DOHH2 (cell line): ENCODE data around the gene SLC37A1.

Source experiments
- H3F3A ChIP-seq: fragments of 200-600 bp; sonication (generic), shearing (Covaris generic); 2 replicates; pipeline ENCODE4 v1.6.0; 2016; ENCODE audit warnings: antibody characterized with exemption, mild to moderate bottlenecking; ENCODE audit not compliant: control insufficient read depth, insufficient read depth
- H3K27ac ChIP-seq: fragments of 200-600 bp; sonication (generic); 2 replicates; pipeline ENCODE4 v1.5.1; 2014; ENCODE audit warnings: low read depth, mild to moderate bottlenecking, low read length, moderate library complexity
- H3K27me3 ChIP-seq: fragments of 200-600 bp; sonication (generic); 2 replicates; pipeline ENCODE4 v1.6.1; 2014; ENCODE audit warnings: mild to moderate bottlenecking, low read length, mixed read lengths; ENCODE audit not compliant: control insufficient read depth
- H3K36me3 ChIP-seq: fragments of 200-600 bp; sonication (generic); 2 replicates; pipeline ENCODE4 v1.6.1; 2014; ENCODE audit warnings: mild to moderate bottlenecking, low read length, moderate library complexity, mixed read lengths; ENCODE audit not compliant: control insufficient read depth
- H3K4me1 ChIP-seq: fragments of 200-600 bp; sonication (generic); 2 replicates; pipeline ENCODE4 v1.6.1; 2014; ENCODE audit warnings: mild to moderate bottlenecking, low read length, mixed read lengths; ENCODE audit not compliant: control insufficient read depth
- H3K4me2 ChIP-seq: fragments of 200-600 bp; sonication (generic); 2 replicates; pipeline ENCODE4 v1.6.0; 2014; ENCODE audit warnings: mild to moderate bottlenecking, low read length, moderate library complexity
- H3K4me3 ChIP-seq: fragments of 200-600 bp; sonication (generic); 2 replicates; pipeline ENCODE4 v1.5.1; 2014; ENCODE audit warnings: mild to moderate bottlenecking, low read length, mixed read lengths
- H3K79me2 ChIP-seq: fragments of 200-600 bp; sonication (generic); 2 replicates; pipeline ENCODE4 v1.6.1; 2014; ENCODE audit warnings: mild to moderate bottlenecking, low read length, mixed read lengths; ENCODE audit not compliant: control insufficient read depth
- H3K9me2 ChIP-seq: fragments of 200-600 bp; sonication (generic); replicated peaks from 2 replicates; pipeline ENCODE4 v1.6.1; 2014; ENCODE audit warnings: mild to moderate bottlenecking, low read length, mixed read lengths; ENCODE audit not compliant: control insufficient read depth
- H3K9me3 ChIP-seq: fragments of 200-600 bp; sonication (generic); 2 replicates; pipeline ENCODE4 v1.6.1; 2014; ENCODE audit warnings: antibody characterized with exemption, low read length, mixed read lengths; ENCODE audit not compliant: control insufficient read depth, insufficient read depth
- H4K20me1 ChIP-seq: fragments of 200-600 bp; sonication (generic); 2 replicates; pipeline ENCODE4 v1.6.0; 2014; ENCODE audit warnings: low read depth, mild to moderate bottlenecking, antibody characterized with exemption, low read length, moderate library complexity; ENCODE audit not compliant: control insufficient read depth, insufficient read depth
- CTCF ChIP-seq: fragments of 200-600 bp; sonication (generic); IDR thresholded peaks from one replicate; pipeline ENCODE4 v1.5.1; 2014; ENCODE audit warnings: antibody characterized with exemption, mild to moderate bottlenecking, low read depth, low read length; ENCODE audit not compliant: poor library complexity, severe bottlenecking
- EZH2phosphoT487 ChIP-seq: fragments of 200-600 bp; sonication (generic); IDR thresholded peaks from 2 replicates; pipeline ENCODE4 v1.6.1; 2017; ENCODE audit warnings: borderline replicate concordance, mild to moderate bottlenecking, antibody characterized with exemption, low read length, moderate library complexity, mixed read lengths

The SLC37A1 gene

GRCh38 chr21:42499444-42500112 is 14.1 kb upstream of the SLC37A1 start:
- H3K27me3 ChIP-seq: peaks cover 9% of the 10 kb centered on the region
- no peaks in the 10 kb centered on the region for H4K20me1 ChIP-seq
- TF ChIP-seq CTCF: no peak
- no peak for TF ChIP-seq EZH2phosphoT487
- no peaks in the 10 kb centered on the region for H3K9me3 ChIP-seq
- no peaks in the 10 kb centered on the region for H3K79me2 ChIP-seq
- H3K4me1 ChIP-seq: peaks cover 33% of the 10 kb centered on the region
- no peak overlapping the region for H3K4me3 ChIP-seq
- no peaks in the 10 kb centered on the region for H3F3A ChIP-seq
- no peak overlapping the region for H3K27ac ChIP-seq
- no peak overlapping the region for H3K4me2 ChIP-seq
- no peaks in the 10 kb centered on the region for H3K9me2 ChIP-seq
- H3K36me3 ChIP-seq: no peaks in the 10 kb centered on the region

- Histone ChIP-seq H3K9me2 (no peaks in the 10 kb centered on the region), H3K27ac (no peak overlapping the region), H3F3A (no peaks in the 10 kb centered on the region), H3K4me2 (no peak overlapping the region), H3K79me2 (no peaks in the 10 kb centered on the region), H4K20me1 (no peaks in the 10 kb centered on the region), H3K9me3 (no peaks in the 10 kb centered on the region), H3K4me1 (peaks cover 39% of the 10 kb centered on the region), H3K27me3 (peaks cover 6% of the 10 kb centered on the region), H3K36me3 (no peaks in the 10 kb centered on the region), H3K4me3 (no peak overlapping the region)
- TF ChIP-seq CTCF: no peak
- no peak for TF ChIP-seq EZH2phosphoT487
These were observed 13.4 kb upstream of the SLC37A1 start for GRCh38 chr21:42500225-42500624.

GRCh38 chr21:42500736-42501135 is 12.9 kb upstream of the SLC37A1 start:
- peaks cover 1% of the 10 kb centered on the region for H3K27me3 ChIP-seq
- TF ChIP-seq CTCF (no peak), EZH2phosphoT487 (no peak)
- H3K4me1 ChIP-seq: peaks cover 38% of the 10 kb centered on the region
- H3K9me2 ChIP-seq: no peaks in the 10 kb centered on the region
- no peaks in the 10 kb centered on the region for H3K9me3 ChIP-seq
- no peak overlapping the region for H3K27ac ChIP-seq
- H3K79me2 ChIP-seq: no peaks in the 10 kb centered on the region
- H3K4me2 ChIP-seq: no peak overlapping the region
- no peaks in the 10 kb centered on the region for H3K36me3 ChIP-seq
- H4K20me1 ChIP-seq: no peaks in the 10 kb centered on the region
- no peaks in the 10 kb centered on the region for H3F3A ChIP-seq
- H3K4me3 ChIP-seq: no peak overlapping the region
